Measurements from ENCODE around the gene LYST.

The LYST gene

DNA sequence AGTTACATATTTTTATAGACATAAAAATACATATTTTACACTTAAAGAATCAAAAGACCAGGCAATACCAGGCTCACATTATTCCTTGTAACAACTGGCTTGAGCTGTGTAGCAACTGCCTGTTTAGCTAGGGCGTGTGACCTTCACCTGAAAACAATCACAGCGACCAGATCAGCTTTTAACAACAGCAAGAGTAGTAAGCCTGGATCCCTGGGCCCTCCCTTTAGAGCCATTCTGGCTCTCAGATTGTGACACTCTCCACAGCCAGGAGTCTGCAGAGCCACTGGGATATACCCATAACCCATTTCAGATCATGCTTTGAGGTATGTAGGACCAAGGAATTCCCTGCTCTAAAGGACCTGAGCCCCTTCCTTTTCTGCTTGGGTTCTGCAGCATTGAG, 187.7 kb downstream of the LYST start:
- Histone ChIP-seq H2AFZ (ENCODE audit: low read length) (no peak overlapping the region), H3K9ac (ENCODE audit: low read length) (no peak overlapping the region), H3K4me1 (ENCODE audit: low read length) (no peaks in the 10 kb centered on the region), H4K20me1 (ENCODE audit: insufficient read depth, low read length) (no peaks in the 10 kb centered on the region), H3K27me3 (replicated peaks; ENCODE audit: insufficient read depth, low read length) (no peaks in the 10 kb centered on the region), H3K9me2 (replicated peaks; ENCODE audit: insufficient read depth, low read length) (no peaks in the 10 kb centered on the region), H3K4me3 (ENCODE audit: low read length) (no peak overlapping the region), H3K36me3 (replicated peaks; ENCODE audit: insufficient read depth, low read length) (no peaks in the 10 kb centered on the region), H3K9me3 (replicated peaks; ENCODE audit: insufficient read depth, low read length) (no peaks in the 10 kb centered on the region), H3K27ac (ENCODE audit: low read length) (no peak overlapping the region), H3K79me2 (ENCODE audit: low read length) (no peaks in the 10 kb centered on the region), H3F3A (ENCODE audit: insufficient read depth, low read length) (no peaks in the 10 kb centered on the region), H3K4me2 (ENCODE audit: low read depth, low read length) (no peak overlapping the region)
- DNase-seq = no peak
- TF ChIP-seq, protein P1, sequence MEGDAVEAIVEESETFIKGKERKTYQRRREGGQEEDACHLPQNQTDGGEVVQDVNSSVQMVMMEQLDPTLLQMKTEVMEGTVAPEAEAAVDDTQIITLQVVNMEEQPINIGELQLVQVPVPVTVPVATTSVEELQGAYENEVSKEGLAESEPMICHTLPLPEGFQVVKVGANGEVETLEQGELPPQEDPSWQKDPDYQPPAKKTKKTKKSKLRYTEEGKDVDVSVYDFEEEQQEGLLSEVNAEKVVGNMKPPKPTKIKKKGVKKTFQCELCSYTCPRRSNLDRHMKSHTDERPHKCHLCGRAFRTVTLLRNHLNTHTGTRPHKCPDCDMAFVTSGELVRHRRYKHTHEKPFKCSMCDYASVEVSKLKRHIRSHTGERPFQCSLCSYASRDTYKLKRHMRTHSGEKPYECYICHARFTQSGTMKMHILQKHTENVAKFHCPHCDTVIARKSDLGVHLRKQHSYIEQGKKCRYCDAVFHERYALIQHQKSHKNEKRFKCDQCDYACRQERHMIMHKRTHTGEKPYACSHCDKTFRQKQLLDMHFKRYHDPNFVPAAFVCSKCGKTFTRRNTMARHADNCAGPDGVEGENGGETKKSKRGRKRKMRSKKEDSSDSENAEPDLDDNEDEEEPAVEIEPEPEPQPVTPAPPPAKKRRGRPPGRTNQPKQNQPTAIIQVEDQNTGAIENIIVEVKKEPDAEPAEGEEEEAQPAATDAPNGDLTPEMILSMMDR (IDR thresholded peaks at IDR 0.05; ENCODE audit: low read length) = no peak
- TF ChIP-seq EZH2 (optimal IDR thresholded peaks at IDR 0.05; ENCODE audit: low read depth, low read length) (no peak), EZH2phosphoT487 (IDR thresholded peaks at IDR 0.05; ENCODE audit: low read length) (no peak)

DNA sequence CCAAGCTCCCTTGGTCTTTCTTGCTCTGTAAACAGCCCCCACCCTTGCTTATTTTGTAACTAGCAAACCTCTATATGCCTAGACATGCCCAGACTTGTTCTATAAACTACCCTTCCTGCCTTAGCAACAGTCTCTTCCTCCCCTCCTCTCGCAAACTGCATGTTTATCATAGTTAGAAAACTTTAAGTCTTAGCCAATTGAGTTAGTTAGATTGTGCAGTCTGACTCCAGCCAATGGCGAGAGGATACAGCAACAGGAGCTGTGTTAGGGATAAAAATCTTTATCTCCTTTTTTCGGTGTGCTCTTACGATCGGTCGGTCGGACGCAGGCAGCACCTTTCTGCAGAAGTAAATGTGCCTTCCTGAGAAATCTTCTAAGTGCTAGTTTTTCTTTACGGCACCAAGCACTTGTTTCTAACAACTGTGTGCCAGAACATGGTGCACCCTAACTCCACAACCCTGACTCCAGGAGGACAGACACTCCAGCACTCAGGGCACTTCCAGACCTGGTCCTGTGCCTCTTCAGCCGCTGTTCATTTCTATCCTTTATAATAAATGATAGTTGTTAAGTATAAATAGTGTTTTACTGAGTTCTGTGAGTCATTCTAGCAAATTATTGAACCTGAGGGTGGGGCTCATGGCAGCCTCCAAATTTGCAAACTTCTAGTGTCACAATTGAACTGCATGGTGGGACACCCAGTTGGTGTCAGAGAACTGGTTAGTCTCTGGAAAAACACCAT, 191.4 kb downstream of the LYST start:
- Histone ChIP-seq H3K36me3 (replicated peaks; ENCODE audit: insufficient read depth, low read length) (no peaks in the 10 kb centered on the region), H3K79me2 (ENCODE audit: low read length) (no peaks in the 10 kb centered on the region), H3K27me3 (replicated peaks; ENCODE audit: insufficient read depth, low read length) (no peaks in the 10 kb centered on the region), H3K9ac (ENCODE audit: low read length) (no peak overlapping the region), H3F3A (ENCODE audit: insufficient read depth, low read length) (no peaks in the 10 kb centered on the region), H4K20me1 (ENCODE audit: insufficient read depth, low read length) (no peaks in the 10 kb centered on the region), H3K4me3 (ENCODE audit: low read length) (no peak overlapping the region), H3K27ac (ENCODE audit: low read length) (no peak overlapping the region), H3K4me2 (ENCODE audit: low read depth, low read length) (no peak overlapping the region), H3K9me2 (replicated peaks; ENCODE audit: insufficient read depth, low read length) (no peaks in the 10 kb centered on the region), H3K4me1 (ENCODE audit: low read length) (no peaks in the 10 kb centered on the region), H3K9me3 (replicated peaks; ENCODE audit: insufficient read depth, low read length) (no peaks in the 10 kb centered on the region), H2AFZ (ENCODE audit: low read length) (no peak overlapping the region)
- TF ChIP-seq, protein P1 (IDR thresholded peaks at IDR 0.05; ENCODE audit: low read length) = no peak
- no peak for TF ChIP-seq EZH2phosphoT487 (IDR thresholded peaks at IDR 0.05; ENCODE audit: low read length)
- no peak for TF ChIP-seq EZH2 (optimal IDR thresholded peaks at IDR 0.05; ENCODE audit: low read depth, low read length)
- DNase-seq = no peak

DNA sequence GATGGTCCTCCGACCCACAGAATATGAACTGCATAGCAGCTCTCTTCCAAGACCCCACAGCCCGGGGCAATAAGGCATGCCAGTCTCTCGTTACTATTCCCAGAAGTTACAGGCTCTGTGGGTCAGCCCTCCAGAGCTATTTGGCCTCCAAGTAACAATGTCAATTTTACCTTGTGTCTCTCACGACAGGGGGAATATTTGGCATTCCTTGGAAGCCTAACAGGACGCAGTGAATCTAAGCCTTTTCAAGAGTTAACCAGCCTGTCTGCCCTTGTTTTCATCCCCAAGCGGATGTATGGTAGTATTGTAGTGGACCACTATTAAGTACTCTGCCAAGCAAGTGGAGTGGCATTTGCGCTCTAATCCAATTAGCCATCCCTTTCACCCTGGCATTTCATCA, 192.7 kb downstream of the LYST start:
- no peaks in the 10 kb centered on the region for H3K36me3 ChIP-seq (replicated peaks; ENCODE audit: insufficient read depth, low read length)
- no peak overlapping the region for H3K4me2 ChIP-seq (ENCODE audit: low read depth, low read length)
- no peak for DNase-seq
- no peaks in the 10 kb centered on the region for H3K4me1 ChIP-seq (ENCODE audit: low read length)
- no peaks in the 10 kb centered on the region for H3F3A ChIP-seq (ENCODE audit: insufficient read depth, low read length)
- H3K9ac ChIP-seq (ENCODE audit: low read length) = no peak overlapping the region
- no peaks in the 10 kb centered on the region for H3K79me2 ChIP-seq (ENCODE audit: low read length)
- H3K27me3 ChIP-seq (replicated peaks; ENCODE audit: insufficient read depth, low read length) = no peaks in the 10 kb centered on the region
- H4K20me1 ChIP-seq (ENCODE audit: insufficient read depth, low read length) = no peaks in the 10 kb centered on the region
- TF ChIP-seq EZH2phosphoT487 (IDR thresholded peaks at IDR 0.05; ENCODE audit: low read length) (no peak), EZH2 (optimal IDR thresholded peaks at IDR 0.05; ENCODE audit: low read depth, low read length) (no peak)
- TF ChIP-seq, protein P1 (IDR thresholded peaks at IDR 0.05; ENCODE audit: low read length) = no peak
- no peak overlapping the region for H3K4me3 ChIP-seq (ENCODE audit: low read length)
- H3K9me2 ChIP-seq (replicated peaks; ENCODE audit: insufficient read depth, low read length) = no peaks in the 10 kb centered on the region
- no peak overlapping the region for H2AFZ ChIP-seq (ENCODE audit: low read length)
- no peaks in the 10 kb centered on the region for H3K9me3 ChIP-seq (replicated peaks; ENCODE audit: insufficient read depth, low read length)
- H3K27ac ChIP-seq (ENCODE audit: low read length) = no peak overlapping the region

All from MM.1S (cell line).